Mucosa of descending colon (tissue), 3 donors: ENCODE measurements around the gene MALT1. TPM values are rescaled to one million over a fixed set of nuclear protein-coding genes. Genes with fewer than 3 reads are reported as not detected.

Source experiments
- ATAC-seq: fragments of 200-7000 bp; cut with Tn5 transposase; one replicate; pipeline ENCODE4 v1.9.1; 2020; ENCODE audit warnings: mild to moderate bottlenecking, moderate library complexity
- DNase-seq, 3 donors: peaks; one replicate each; pipeline ENCODE4 v3.0.0-alpha.2; 2020
- H3K36me3 ChIP-seq: fragments of 200-600 bp; one replicate; pipeline ENCODE4 v1.8.0; 2021; ENCODE audit warnings: low read depth, mild to moderate bottlenecking
- H3K4me1 ChIP-seq: fragments of 200-600 bp; one replicate; pipeline ENCODE4 v1.8.0; 2021; ENCODE audit warnings: low read depth, mild to moderate bottlenecking
- H3K4me3 ChIP-seq: fragments of 200-600 bp; one replicate; pipeline ENCODE4 v1.8.0; 2021; ENCODE audit warnings: mild to moderate bottlenecking
- H3K9me3 ChIP-seq: fragments of 200-600 bp; one replicate; pipeline ENCODE4 v1.8.0; 2021; ENCODE audit warnings: mild to moderate bottlenecking
- CTCF ChIP-seq: fragments of 200-600 bp; IDR thresholded peaks from one replicate; pipeline ENCODE4 v1.8.0; 2022; ENCODE audit warnings: antibody characterized with exemption, mild to moderate bottlenecking
- intact Hi-C, 2 donors: fragments of 100-400 bp; cut with DNase I in 1 of 2; cut with micrococcal nuclease in 1 of 2; formaldehyde crosslinking; loops; one replicate each; pipeline versions ENCODE4 v1.11.0 to v1.11.1; 2022; cut with DNase I, micrococcal nuclease
- total RNA-seq, 3 donors: library from RNA; stranded (reverse); fragmentation: NEBNext Ultra II Directional in 2 of 3; extraction: Animal tissue kit (Norgen Biotek cat#: 25700) in 2 of 3; gene quantifications; one replicate each; pipeline versions ENCODE4 v1.2.1 to v1.2.4, GENCODE V29; 2021 to 2023
- donor health status: DM: no; HTN: no; CAD: no; lungs with moderate emphysema.
- donor health status: DM: no; HTN: no; CAD: no.
- donor health status: DM: no; HTN: yes; CAD: no.

Gene MALT1
- total RNA-seq, 3 donors from 2014 or later: 19.5 to 23.4 (median 23.1) TPM

- intact Hi-C loops: no loop called here
- Histone ChIP-seq H3K4me1 (no peaks in the 10 kb centered on the region), H3K9me3 (peaks cover 14% of the 10 kb centered on the region), H3K36me3 (peaks cover 19% of the 10 kb centered on the region), H3K4me3 (no peak overlapping the region)
- TF ChIP-seq CTCF: no peak
- DNase-seq (no peak), ATAC-seq (no peak)
Measured at GRCh38 chr18:58748899-58749595, 77.8 kb downstream of the MALT1 start.

DNA sequence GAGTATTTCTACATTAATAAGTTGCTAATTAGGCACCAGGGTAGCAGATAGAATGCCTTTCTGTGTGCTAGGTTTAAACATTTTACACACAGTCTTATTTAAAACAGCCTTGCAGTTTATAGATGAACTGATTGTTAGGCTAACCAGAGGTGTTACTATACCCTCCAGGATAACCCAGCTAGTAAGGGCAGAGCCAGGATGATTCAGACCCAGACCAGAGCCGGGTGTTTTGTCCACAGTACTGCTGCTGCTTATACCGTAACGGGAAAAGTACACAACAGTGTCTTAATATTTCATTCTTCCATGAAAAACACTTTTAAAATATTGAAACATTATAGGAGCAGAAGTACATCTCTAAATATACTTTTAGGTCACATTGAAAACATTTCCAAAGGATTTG is 82.7 kb downstream of the MALT1 start:
- Histone ChIP-seq H3K4me1 (no peaks in the 10 kb centered on the region), H3K4me3 (no peak overlapping the region), H3K36me3 (peaks cover under 1% of the 10 kb centered on the region), H3K9me3 (peaks cover 4% of the 10 kb centered on the region)
- no peak for DNase-seq
- intact Hi-C loops: no loop called here
- no peak for ATAC-seq
- no peak for TF ChIP-seq CTCF

GRCh38 chr18:58754544-58755068 is 83.3 kb downstream of the MALT1 start:
- no peaks in the 10 kb centered on the region for H3K36me3 ChIP-seq
- intact Hi-C loops: no loop called here
- no peak for TF ChIP-seq CTCF
- H3K4me1 ChIP-seq: no peaks in the 10 kb centered on the region
- ATAC-seq: peak; percentile 60
- DNase-seq: peak in 2 of 3 donors; percentile 22 to 48
- H3K9me3 ChIP-seq: no peaks in the 10 kb centered on the region
- no peak overlapping the region for H3K4me3 ChIP-seq

DNA sequence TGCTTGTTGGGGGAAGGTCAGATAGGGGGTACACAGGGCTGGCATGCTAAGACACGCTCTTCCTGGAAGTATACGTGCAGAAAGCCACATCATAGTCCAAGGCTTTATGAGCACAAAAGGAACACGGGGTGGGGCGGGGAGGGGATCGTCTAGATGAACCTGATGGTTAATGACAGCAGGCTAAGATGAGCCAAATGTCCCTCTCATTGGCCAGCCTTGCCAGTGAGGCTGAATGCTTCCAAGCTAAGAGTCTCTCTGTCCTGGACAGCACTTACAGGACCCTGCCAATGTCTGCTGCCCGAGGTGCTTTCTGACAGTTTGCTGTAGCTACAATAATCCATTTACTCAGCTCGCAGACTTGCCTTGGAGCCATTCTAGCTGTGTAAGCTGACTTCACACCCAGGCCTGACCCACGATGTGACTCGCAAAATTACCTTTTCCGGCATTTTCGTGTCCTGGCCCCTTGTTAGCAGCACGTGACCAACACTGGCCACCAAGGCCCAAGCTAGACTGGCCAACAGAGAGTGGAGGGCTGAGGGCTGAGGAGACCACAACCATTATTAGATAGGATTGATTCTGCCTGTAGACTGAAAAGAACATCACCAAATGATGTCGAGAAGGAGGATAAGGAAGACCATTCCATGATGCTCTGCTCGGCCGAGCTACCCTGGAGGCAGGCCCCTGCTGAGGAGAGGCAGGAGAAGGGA is 84.2 kb downstream of the MALT1 start:
- DNase-seq: peak in 1 of 3 donors; percentile 52

GRCh38 chr18:58756148-58756547 is 84.9 kb downstream of the MALT1 start:
- intact Hi-C loops: no loop called here
- H3K9me3 ChIP-seq: no peaks in the 10 kb centered on the region
- TF ChIP-seq CTCF: no peak
- H3K4me1 ChIP-seq: no peaks in the 10 kb centered on the region
- H3K4me3 ChIP-seq: no peak overlapping the region
- DNase-seq (no peak), ATAC-seq (no peak)
- no peaks in the 10 kb centered on the region for H3K36me3 ChIP-seq

More for the DNA sequence above, 84.2 kb downstream of the MALT1 start:
- intact Hi-C loops: no loop called here
- no peaks in the 10 kb centered on the region for H3K4me1 ChIP-seq
- no peak overlapping the region for H3K4me3 ChIP-seq
- peak; percentile 71 for ATAC-seq
- H3K36me3 ChIP-seq: no peaks in the 10 kb centered on the region
- no peaks in the 10 kb centered on the region for H3K9me3 ChIP-seq
- no peak for TF ChIP-seq CTCF
